ENCODE data around the gene C2CD4D. TPM values are rescaled to one million over a fixed set of nuclear protein-coding genes. Genes with fewer than 3 reads are reported as not detected.
A peak's percentile ranks its signal among the peaks of the same experiment; 100 is the strongest.

The C2CD4D gene
- total RNA-seq (not detected in 2 replicates), polyA plus RNA-seq (not detected in 2 replicates), polyA minus RNA-seq (ENCODE audit: low replicate concordance) (not detected in 2 replicates)
- 0.10 TPM in 1 of 2 replicates, not detected in the other for polyA plus RNA-seq (2012)

DNA sequence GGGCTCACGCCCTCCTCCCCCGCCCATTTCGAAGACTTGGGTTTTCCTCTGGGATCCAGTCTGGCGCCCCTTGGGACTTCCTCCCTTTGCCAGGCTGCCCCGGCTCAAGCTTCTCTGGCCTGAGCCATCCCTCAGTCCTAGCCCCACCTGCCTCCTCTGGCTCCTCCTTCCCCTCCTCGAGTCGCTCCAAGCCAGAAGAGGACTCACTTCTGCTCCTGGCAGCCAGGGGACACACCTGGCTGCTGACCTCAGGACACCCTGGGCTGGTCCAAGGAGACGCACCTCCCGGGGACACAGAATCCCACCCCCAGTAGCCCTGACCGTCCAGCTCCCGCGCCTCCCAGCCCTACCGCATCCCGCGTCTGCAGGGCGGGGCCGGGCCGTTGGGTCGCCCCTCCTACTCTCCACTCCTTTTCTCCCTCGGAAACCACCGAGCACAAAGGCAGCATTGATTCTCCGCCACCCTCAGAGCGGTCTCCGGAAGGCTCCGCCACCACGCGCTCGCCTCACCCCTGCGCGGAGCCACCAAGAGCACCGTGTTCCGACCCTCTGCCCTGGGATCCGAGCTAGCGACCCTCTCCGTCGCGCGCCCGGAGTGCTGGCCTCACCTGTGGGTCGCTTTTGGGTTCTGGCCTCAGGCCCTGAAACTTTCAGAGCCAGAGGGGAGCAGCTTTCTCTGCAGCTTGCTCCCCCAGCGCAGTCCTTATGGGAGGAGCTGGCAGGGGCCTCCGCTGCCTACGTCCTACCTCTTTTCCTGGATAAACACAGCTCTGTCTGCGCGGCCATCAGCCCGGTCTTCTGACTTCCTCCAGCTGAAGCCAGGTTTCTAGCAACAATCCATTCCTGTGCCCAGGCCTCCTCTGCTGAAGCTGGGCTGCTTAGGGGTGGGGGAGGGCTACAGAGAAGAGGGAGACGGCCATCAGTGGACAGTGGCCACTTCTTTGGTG is at the start of gene C2CD4D:
TSS of gene C2CD4D (minus strand) at position 364 of the 947 bp plus-strand sequence. CDS start 831 bp downstream, outside the sequence.
- peaks cover 49% of the 10 kb centered on the region for H3K27me3 ChIP-seq (ENCODE audit: control insufficient read depth, insufficient read depth, low read length)
- H3K79me2 ChIP-seq (ENCODE audit: control insufficient read depth, insufficient read depth, low read length) = no peaks in the 10 kb centered on the region
- TF ChIP-seq CTCF (conservative IDR thresholded peaks at IDR 0.05 in 1 of 2, IDR thresholded peaks at IDR 0.05 in 1 of 2; ENCODE audit: low read depth in 1 of 2, low read length in 2 of 2) (no peak), EZH2 (IDR thresholded peaks at IDR 0.05; ENCODE audit: low read length, missing control alignments) (peak; percentile 29)
- H3K27ac ChIP-seq (ENCODE audit: insufficient read depth, low read length) = no peak within 1 kb of the TSS
- no peaks in the 10 kb centered on the region for H3K9me3 ChIP-seq (ENCODE audit: control insufficient read depth, insufficient read depth, low read depth, low read length)
- H3K36me3 ChIP-seq (ENCODE audit: control insufficient read depth, insufficient read depth, low read length) = no peaks in the 10 kb centered on the region
- no peak within 1 kb of the TSS for H2AFZ ChIP-seq (ENCODE audit: low read length)
- no peaks in the 10 kb centered on the region for H3K4me1 ChIP-seq (ENCODE audit: control insufficient read depth, extremely low read depth, insufficient read depth, low read length)
- H3K9ac ChIP-seq (ENCODE audit: insufficient read depth, low read length) = no peak within 1 kb of the TSS
- no peak for DNase-seq (ENCODE audit: low read depth in 2 of 2)
- H4K20me1 ChIP-seq (ENCODE audit: control insufficient read depth, extremely low read depth, insufficient read depth, low read length) = no peaks in the 10 kb centered on the region
- no peak within 1 kb of the TSS for H3K4me2 ChIP-seq (ENCODE audit: extremely low read depth, insufficient read depth, low read length)
- H3K4me3 ChIP-seq (replicated peaks in 1 of 4; ENCODE audit: control extremely low read depth in 1 of 4, insufficient read depth in 1 of 4, low read depth in 3 of 4, low read length in 4 of 4) = no peak within 1 kb of the TSS

DNA sequence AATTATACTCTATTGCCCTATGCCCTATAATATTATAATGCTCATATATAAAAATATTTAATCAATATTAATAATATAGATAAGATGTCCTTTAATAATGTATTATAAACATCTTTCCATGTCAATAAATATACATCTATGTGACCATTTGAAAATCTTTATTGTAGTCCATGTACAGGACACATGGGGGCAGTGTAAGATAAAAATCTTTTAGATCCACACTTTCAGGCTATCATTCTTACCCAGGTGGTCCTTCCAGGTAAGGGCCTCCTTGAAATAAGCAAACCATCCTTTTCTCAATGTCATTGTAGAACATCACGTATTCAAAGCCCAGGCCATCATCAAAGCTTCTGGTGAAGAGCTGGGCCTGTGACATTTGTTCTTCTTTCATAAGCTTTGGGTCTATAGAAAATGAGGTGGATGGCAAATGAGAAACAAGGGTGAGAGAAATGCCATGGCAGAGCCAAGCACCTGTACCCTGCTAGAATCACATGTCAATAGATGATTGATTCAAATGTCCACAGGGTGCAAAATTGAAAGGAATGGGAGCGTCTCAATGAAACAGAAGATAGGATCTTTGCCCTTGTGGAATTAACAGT is 49.5 kb upstream of the C2CD4D start:
- Histone ChIP-seq H3K4me2 (ENCODE audit: extremely low read depth, insufficient read depth, low read length) (no peak overlapping the region), H3K4me3 (replicated peaks in 1 of 4; ENCODE audit: control extremely low read depth in 1 of 4, insufficient read depth in 1 of 4, low read depth in 3 of 4, low read length in 4 of 4) (no peak overlapping the region), H3K27me3 (ENCODE audit: control insufficient read depth, insufficient read depth, low read length) (no peaks in the 10 kb centered on the region), H3K4me1 (ENCODE audit: control insufficient read depth, extremely low read depth, insufficient read depth, low read length) (no peaks in the 10 kb centered on the region), H3K79me2 (ENCODE audit: control insufficient read depth, insufficient read depth, low read length) (no peaks in the 10 kb centered on the region), H2AFZ (ENCODE audit: low read length) (no peak overlapping the region), H3K9ac (ENCODE audit: insufficient read depth, low read length) (no peak overlapping the region), H4K20me1 (ENCODE audit: control insufficient read depth, extremely low read depth, insufficient read depth, low read length) (no peaks in the 10 kb centered on the region), H3K9me3 (ENCODE audit: control insufficient read depth, insufficient read depth, low read depth, low read length) (no peaks in the 10 kb centered on the region), H3K27ac (ENCODE audit: insufficient read depth, low read length) (no peak overlapping the region), H3K36me3 (ENCODE audit: control insufficient read depth, insufficient read depth, low read length) (no peaks in the 10 kb centered on the region)
- DNase-seq (ENCODE audit: low read depth in 2 of 2) = no peak
- TF ChIP-seq EZH2 (IDR thresholded peaks at IDR 0.05; ENCODE audit: low read length, missing control alignments) (no peak), CTCF (conservative IDR thresholded peaks at IDR 0.05 in 1 of 2, IDR thresholded peaks at IDR 0.05 in 1 of 2; ENCODE audit: low read depth in 1 of 2, low read length in 2 of 2) (peak; percentile 23 to 24)

GRCh38 chr1:151887028-151887427 is 47.4 kb upstream of the C2CD4D start:
- Histone ChIP-seq H3K79me2 (ENCODE audit: control insufficient read depth, insufficient read depth, low read length) (no peaks in the 10 kb centered on the region), H3K4me2 (ENCODE audit: extremely low read depth, insufficient read depth, low read length) (no peak overlapping the region), H3K4me1 (ENCODE audit: control insufficient read depth, extremely low read depth, insufficient read depth, low read length) (no peaks in the 10 kb centered on the region), H3K9ac (ENCODE audit: insufficient read depth, low read length) (no peak overlapping the region), H3K36me3 (ENCODE audit: control insufficient read depth, insufficient read depth, low read length) (no peaks in the 10 kb centered on the region), H3K27me3 (ENCODE audit: control insufficient read depth, insufficient read depth, low read length) (no peaks in the 10 kb centered on the region), H4K20me1 (ENCODE audit: control insufficient read depth, extremely low read depth, insufficient read depth, low read length) (no peaks in the 10 kb centered on the region), H3K4me3 (replicated peaks in 1 of 4; ENCODE audit: control extremely low read depth in 1 of 4, insufficient read depth in 1 of 4, low read depth in 3 of 4, low read length in 4 of 4) (no peak overlapping the region), H2AFZ (ENCODE audit: low read length) (no peak overlapping the region), H3K9me3 (ENCODE audit: control insufficient read depth, insufficient read depth, low read depth, low read length) (no peaks in the 10 kb centered on the region), H3K27ac (ENCODE audit: insufficient read depth, low read length) (no peak overlapping the region)
- peak; percentile 60 to 67 for DNase-seq (ENCODE audit: low read depth in 2 of 2)
- TF ChIP-seq CTCF (conservative IDR thresholded peaks at IDR 0.05 in 1 of 2, IDR thresholded peaks at IDR 0.05 in 1 of 2; ENCODE audit: low read depth in 1 of 2, low read length in 2 of 2) (no peak), EZH2 (IDR thresholded peaks at IDR 0.05; ENCODE audit: low read length, missing control alignments) (no peak)
